H7 (cell line): Measurements from ENCODE around the gene DPP7. TPM values are rescaled to one million over a fixed set of nuclear protein-coding genes. Genes with fewer than 3 reads are reported as not detected.
A peak's percentile ranks its signal among the peaks of the same experiment; 100 is the strongest.
"Not testable (repeated sequence)": the region's sequence is repeated elsewhere in the genome, so short reads cannot be mapped to it uniquely, and the experiment has no call there.

Source experiments
- DNase-seq: peaks from one replicate; pipeline ENCODE4 v3.0.0; 2012
- H3K27me3 ChIP-seq: 2 replicates; pipeline ENCODE4 v1.6.0; 2011; ENCODE audit warnings: mild to moderate bottlenecking, low read length; ENCODE audit not compliant: control insufficient read depth, insufficient read depth
- H3K36me3 ChIP-seq: replicated peaks from 2 replicates; pipeline ENCODE4 v1.5.1; 2011; ENCODE audit warnings: low read length; ENCODE audit not compliant: control insufficient read depth, insufficient read depth
- H3K4me3 ChIP-seq: 2 replicates; pipeline ENCODE4 v1.5.1; 2011; ENCODE audit warnings: low read depth, mild to moderate bottlenecking, control low read depth, low read length, moderate library complexity; ENCODE audit not compliant: insufficient read depth
- total RNA-seq: library from RNA; depleted of rRNA; stranded (reverse); fragments of >200 nt; shearing (Covaris generic); gene quantifications from 2 replicates; pipeline ENCODE4 v1.2.3, GENCODE V29; 2014

The DPP7 gene
- total RNA-seq, 1 experiment from 2014 or later: 15.8 TPM

DNA sequence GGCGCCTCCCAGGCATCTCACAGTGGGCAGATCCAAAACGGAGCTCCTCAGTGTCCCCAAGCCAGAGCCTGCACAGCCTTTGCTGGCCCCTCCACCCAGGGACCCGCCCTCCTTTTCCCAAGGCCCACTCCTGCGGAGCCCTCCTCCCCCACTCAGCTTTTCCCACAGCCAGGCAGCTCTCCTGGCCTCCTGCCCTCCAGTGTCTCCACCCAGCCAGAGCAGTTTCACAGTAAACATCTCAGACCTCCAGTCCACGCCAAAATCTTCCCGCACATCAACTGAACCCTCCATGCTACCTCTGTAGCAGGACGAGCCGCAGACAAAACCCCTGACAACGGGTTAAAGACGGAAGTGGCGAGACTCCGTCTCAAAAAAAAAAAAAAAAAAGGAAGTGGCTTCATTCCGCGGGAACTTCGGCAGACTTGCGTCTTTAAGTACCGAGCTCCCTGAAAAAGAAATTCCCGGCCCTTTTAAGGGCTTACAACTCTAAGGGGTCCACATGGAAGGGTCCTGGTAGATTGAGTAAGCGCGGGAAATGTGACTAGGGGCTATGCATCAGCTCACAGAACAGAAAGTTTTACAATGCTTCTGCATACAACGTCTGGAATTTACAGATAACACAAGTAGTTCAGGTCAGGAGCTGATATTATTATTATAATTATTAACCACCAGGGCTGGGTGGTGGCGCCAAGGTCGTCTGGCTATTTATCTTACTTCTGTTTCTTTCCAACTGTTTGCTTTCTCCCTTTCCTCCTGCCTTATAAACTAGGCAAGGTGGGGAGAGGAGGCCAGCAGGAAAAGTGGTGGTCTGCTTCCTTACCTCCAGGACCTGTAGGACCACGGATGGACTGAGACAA lies 13.0 kb upstream of the DPP7 start:
- H3K27me3 ChIP-seq: peaks cover 8% of the 10 kb centered on the region
- no peak overlapping the region for H3K4me3 ChIP-seq
- H3K36me3 ChIP-seq: no peaks in the 10 kb centered on the region
- peak; percentile 23 for DNase-seq

DNA sequence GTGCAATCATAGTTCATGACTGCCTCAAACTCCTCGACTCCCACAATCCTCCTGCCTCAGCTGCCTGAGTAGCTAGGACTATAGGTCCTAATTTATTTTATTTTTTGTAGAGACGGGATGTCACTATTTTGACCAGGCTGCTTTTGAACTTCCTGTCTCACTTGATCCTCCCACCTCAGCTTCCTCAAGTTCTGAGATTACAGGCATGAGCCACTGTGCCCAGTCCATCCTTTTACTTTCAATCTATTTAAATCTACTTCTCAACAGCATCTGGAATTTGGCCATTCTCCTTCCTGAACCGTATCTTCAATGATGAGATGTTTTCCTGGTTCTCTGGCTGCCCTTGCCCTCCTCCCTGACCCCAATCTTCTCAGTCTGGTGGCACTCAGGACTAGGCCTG lies 12.3 kb upstream of the DPP7 start:
- Histone ChIP-seq H3K36me3 (no peaks in the 10 kb centered on the region), H3K4me3 (no peak overlapping the region), H3K27me3 (peaks cover 8% of the 10 kb centered on the region)
- DNase-seq: no peak

DNA sequence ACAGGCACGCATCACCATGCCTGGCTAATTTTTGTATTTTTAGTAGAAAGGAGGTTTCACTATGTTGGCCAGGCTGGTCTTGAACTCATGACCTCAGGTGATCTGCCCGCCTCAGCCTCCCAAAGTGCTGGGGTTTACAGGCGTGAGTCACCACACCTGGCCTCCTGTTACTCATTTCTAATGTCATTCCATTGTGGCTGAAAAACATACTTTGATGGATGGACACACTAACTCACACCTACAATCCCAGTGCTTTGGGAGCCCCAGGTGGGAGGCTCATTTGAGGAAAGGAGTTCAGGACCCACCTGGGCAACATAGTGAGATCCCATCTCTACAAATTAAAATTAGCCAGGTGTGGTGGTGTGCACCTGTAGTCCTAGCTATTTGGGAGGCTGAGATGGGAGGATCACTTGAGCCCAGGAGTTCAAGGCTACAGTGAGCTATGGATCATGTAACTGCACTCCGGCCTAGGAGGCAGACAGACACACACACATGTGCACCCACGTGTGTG lies 9.5 kb upstream of the DPP7 start:
- H3K36me3 ChIP-seq, H3K27me3 ChIP-seq, DNase-seq, H3K4me3 ChIP-seq: not testable (repeated sequence)

DNA sequence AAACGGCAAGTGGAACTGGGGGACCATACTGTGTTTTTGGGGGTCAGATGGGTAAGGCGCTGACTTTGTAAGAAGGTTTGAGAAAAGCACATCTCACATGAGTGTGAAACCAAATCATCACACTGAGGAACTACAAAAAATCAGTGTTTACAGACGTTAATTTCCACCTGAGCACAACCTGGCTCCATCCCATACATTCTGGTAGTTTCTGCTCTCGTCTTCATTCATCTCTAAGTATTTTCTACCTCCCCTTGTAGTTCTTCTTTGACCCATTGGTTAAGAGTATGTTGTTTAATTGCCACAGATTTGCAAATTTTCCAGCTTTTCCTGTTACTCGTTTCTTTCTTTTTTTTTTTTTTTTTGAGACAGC lies 8.9 kb upstream of the DPP7 start:
- no peak overlapping the region for H3K4me3 ChIP-seq
- no peak for DNase-seq
- no peaks in the 10 kb centered on the region for H3K27me3 ChIP-seq
- H3K36me3 ChIP-seq: no peaks in the 10 kb centered on the region

DNA sequence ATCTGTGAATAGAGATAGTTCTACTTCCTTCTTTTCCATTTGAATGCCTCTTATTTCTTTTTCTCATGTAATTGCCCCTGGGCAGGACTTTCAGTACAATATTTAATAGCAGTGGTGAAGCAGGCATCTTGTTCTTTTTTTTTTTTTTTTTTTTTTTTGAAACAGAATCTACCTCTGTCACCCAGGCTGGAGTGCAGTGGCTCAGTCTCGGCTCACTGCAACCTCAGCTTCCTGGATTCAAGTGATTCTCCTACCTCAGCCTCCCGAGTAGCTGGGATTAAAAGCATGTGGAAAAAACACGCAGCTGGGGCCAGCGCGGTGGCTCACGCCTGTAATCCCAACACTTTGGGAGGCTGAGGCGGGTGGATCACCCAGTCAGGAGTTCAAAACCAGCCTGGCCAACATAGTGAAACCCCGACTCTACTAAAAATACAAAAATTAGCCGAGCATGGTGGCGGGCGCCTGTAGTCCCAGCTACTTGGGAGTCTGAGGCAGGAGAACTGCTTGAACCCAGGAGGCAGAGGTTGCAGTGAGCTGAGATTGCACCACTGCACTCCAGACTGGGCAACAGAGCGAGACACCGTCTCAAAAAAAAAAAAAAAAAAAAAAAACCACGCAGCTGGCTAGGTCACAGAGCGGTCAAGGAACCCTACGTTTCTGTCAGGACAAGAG lies 8.4 kb upstream of the DPP7 start:
- DNase-seq: not testable (repeated sequence)

DNA sequence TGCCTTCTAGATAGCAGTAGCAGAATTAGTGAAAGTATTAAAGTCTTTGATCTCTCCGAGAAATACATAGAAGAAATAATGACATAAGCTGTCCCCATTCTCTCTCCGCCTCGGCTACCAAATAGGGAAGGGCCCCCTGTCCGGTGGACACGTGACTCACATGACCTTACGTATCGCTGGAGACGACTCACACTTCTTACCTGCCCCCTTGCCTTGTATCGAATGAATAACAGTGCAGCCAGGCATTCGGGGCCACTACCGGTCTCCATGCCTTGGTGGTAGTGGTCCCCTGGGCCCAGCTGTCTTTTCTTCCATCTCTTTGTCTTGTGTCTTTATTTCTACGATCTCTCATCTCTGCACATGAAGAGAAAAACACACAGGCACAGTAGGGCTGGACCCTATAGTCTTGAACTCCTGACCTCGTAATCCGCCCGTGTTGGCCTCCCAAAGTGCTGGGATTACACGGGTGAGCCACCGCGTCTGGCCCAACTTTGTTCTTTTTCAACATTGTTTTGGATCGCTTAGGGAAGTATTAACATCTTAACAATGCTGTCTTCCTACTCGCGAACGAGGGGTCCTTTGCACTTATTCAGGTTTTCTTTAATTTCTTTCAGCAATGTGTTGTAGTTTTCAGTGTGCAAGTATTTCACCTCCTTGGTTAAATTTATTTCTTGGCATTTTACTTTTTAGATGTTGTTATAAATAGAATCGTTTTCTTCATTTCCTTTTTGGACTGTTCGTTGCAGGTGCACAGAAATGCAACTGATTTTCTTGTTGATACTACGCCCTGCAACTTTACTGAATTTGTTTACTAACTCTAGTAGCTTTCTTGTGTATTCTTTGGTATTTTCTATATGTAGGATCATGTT lies 7.6 kb upstream of the DPP7 start:
- H3K4me3 ChIP-seq, H3K27me3 ChIP-seq, H3K36me3 ChIP-seq, DNase-seq: not testable (repeated sequence)

More for the DNA sequence above, 8.4 kb upstream of the DPP7 start:
- not testable (repeated sequence) for H3K27me3 ChIP-seq, H3K36me3 ChIP-seq, H3K4me3 ChIP-seq

DNA sequence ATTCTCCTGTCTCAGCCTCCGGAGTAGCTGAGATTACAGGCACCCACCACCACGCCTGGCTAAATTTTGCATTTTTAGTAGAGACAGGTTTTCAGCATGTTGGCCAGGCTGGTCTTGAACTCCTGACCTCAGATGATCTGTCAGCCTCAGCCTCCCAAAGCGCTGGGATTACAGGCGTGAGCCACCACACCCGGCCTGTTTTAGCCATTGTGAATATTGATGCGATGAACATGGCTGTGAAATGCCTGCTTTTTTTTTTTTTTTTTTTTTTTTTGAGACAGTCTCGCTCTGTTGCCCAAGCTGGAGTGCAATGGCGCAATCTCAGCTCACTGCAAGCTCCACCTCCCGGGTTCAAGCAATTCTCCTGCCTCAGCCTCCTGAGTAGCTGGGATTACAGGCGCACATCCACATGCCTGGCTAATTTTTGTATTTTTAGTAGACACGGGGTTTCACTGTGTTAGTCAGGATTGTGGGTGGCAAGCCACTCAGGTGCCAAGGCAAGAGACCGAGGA lies 3.6 kb upstream of the DPP7 start:
- not testable (repeated sequence) for DNase-seq, H3K36me3 ChIP-seq, H3K4me3 ChIP-seq
- peaks cover 24% of the 10 kb centered on the region for H3K27me3 ChIP-seq

DNA sequence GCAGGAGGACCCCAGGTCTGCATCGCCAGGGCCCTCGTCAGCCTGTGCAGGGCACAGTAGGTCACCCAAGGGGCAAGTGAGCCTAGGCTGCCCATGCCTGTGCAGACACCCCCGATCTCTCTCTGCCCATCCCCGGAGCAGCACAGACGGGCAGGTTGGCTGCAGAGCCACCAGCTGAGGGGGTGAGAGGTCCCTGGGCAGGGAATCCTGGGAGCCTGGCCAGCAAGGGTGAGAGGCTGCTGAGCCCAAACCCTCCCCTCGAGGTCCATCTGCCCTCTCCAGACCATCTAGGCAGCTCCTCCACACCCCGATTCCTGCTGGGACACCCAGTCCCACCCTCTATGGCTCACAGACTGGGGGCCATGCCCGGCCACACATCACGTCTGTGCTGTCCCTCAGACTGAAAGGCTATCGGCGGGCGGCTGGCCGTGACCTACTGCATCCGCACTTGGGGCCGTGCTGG lies 2.8 kb upstream of the DPP7 start:
- no peak overlapping the region for H3K4me3 ChIP-seq
- DNase-seq: peak; percentile 44
- H3K36me3 ChIP-seq: no peaks in the 10 kb centered on the region
- peaks cover 26% of the 10 kb centered on the region for H3K27me3 ChIP-seq

DNA sequence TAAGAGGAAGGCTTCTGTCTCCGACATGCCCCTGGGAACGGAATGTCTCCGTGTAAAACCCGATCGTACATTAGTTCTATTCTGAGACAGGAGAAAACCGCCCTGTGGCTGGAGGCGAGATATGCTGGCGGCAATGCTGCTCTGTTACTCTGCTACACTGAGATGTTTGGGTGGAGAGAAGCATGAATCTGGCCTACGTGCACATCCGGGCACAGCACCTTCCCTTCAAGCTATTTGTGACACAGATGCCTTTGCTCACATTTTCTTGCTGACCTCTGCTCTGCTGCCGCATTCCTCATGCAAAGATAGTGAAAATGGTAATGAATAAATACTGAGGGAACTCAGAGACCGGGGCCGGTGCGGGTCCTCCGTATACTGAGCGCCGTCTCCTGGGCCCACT lies 2.2 kb upstream of the DPP7 start:
- Histone ChIP-seq H3K4me3 (no peak overlapping the region), H3K36me3 (no peaks in the 10 kb centered on the region), H3K27me3 (peaks cover 26% of the 10 kb centered on the region)
- DNase-seq: no peak

DNA sequence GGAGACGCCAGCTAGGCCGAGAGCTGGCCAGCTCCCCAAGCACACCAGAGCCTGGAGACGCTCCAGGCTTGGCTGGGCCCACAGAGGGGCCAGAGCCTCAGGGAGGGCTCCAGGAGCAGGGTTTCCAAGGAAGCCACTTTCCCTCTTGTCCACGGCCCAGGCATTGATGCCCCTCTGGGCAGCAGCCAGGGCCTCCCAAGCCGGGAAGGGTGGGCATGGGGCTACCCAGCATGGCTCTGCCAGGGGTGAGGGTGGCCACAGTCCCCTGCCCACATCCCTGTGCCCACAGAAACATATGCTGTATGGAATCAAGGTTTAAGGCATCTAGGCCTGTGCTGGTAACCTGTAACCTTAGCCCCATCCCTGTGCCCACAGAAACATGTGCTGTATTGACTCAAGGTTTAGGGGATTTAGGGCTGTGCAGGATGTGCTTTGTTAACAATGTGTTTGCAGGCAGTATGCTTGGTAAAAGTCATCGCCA lies 1.5 kb upstream of the DPP7 start:
- Histone ChIP-seq H3K36me3 (no peaks in the 10 kb centered on the region), H3K27me3 (peaks cover 26% of the 10 kb centered on the region), H3K4me3 (no peak overlapping the region)
- no peak for DNase-seq

DNA sequence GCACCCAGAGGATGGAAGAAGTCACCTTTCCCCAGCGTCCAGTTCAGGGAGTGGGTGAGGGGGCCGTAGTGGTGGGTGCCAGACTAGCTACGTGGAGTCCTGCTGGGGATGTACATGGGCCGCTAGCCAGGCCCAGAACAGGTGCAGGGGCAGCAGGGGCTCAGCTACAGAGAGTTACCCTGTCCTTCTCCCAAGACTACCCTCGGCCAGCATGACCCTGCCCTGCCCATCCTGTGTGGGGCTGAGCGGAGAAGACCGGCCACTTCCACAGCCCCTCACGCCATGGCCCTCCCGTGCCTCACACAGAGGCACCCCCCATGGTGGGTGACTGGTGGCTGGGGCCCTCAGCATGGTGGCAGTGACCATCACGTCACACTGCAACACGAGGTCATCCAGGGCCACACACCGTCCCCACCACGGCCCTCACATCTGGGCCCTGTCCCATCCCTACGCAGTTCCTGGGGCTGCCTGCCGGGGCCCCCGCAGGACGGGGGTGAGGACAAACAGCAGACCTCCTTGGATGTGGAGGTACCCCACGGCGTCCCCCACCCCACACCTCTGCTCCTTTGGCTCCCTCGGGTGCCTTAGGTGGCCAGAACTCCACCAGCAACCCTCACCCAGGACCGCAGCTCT lies 977 bp upstream of the DPP7 start:
- peak; percentile 80 for DNase-seq
- no peaks in the 10 kb centered on the region for H3K36me3 ChIP-seq
- H3K27me3 ChIP-seq: peaks cover 26% of the 10 kb centered on the region
- no peak overlapping the region for H3K4me3 ChIP-seq

DNA sequence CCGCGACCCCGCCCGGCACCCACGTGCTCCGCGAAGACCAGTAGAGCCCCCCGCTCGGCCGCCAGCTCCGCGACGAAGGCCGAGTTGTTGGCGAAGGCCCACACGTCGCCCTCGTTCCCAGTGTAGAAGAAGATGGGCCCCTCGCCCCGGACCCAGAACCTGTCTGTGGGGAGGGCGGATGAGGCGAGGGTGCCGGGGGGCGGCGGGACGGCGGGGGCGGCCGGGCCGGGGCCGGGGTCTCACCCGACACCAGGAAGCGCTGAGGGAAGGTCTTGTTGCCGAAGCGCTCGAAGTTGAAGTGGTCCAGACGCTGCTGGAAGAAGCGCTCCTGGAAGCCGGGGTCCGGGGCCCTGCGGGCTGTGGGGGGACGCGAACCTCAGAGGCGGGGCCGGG lies 317 bp downstream of the DPP7 start:
- no peaks in the 10 kb centered on the region for H3K36me3 ChIP-seq
- peaks cover 26% of the 10 kb centered on the region for H3K27me3 ChIP-seq
- H3K4me3 ChIP-seq: peak overlapping the region; percentile 40
- DNase-seq: no peak

DNA sequence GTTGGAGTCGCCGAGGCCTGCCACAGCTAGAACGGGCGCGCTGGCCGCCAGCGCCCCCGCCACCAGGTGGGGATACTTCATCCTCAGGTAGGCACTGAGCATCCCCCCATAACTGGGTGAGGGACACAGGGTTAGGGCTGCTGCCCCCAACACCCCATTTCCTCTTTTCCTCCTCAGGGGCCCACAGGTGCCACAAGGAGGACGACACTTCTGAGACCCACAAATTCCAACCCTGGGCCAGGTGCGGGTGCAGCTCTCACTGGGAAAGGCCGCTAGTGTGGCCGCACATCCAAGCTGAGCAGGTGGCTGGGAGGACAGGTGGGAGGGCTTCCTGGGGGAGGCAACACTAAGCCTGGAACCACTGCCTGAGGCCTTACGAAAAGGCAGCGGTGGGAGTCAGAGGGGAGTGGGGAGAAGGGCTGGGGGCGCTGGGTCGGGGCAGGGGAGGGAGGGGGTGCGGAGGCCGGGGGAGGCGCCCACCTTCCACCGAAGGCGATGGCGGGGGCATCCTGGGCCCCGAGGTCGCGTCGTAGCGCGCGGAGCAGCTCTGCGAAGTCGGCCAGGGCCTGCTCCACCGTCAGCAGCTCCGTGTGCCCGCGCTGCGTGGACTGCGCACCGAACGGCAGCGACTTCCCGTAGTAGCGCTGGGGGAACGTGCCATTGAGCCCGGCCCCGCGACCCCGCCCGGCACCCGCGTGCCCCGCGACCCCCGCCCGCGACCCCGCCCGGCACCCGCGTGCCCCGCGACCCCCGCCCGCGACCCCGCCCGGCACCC lies 961 bp downstream of the DPP7 start:
- peak; percentile 82 for DNase-seq
- Histone ChIP-seq H3K27me3 (peaks cover 26% of the 10 kb centered on the region), H3K36me3 (no peaks in the 10 kb centered on the region), H3K4me3 (no peak overlapping the region)
